HEK293T (cell line): ENCODE data around the gene COBLL1.

ENCODE experiments used
- CTCF ChIA-PET: fragments of 350-600 bp; formaldehyde crosslinking; extraction: SDS; loops from one replicate; lab custom pipeline; 2021; ENCODE audit warnings: antibody characterized with exemption, inconsistent platforms; lab: Yijun Ruan, JAX
- POLR2A ChIA-PET: fragments of 350-600 bp; formaldehyde crosslinking; extraction: SDS; loops from one replicate; lab custom pipeline; 2020; ENCODE audit warnings: antibody characterized with exemption, inconsistent platforms; lab: Yijun Ruan, JAX
- DNase-seq: peaks from one replicate; pipeline ENCODE4 v3.0.0; 2012; ENCODE audit warnings: mixed read lengths; ENCODE audit errors: extremely low spot score
- ARNT ChIP-seq: fragments of 450-650 bp; IDR thresholded peaks from 2 replicates; pipeline ENCODE4 v1.6.1; 2017; ENCODE audit warnings: mild to moderate bottlenecking
- BHLHE40 ChIP-seq: fragments of 450-650 bp; IDR thresholded peaks from 2 replicates; pipeline ENCODE4 v1.6.1; 2016; ENCODE audit warnings: mild to moderate bottlenecking, moderate library complexity, borderline replicate concordance
- CTBP1 ChIP-seq: fragments of 450-650 bp; IDR thresholded peaks from 2 replicates; pipeline ENCODE4 v1.6.1; 2016; ENCODE audit warnings: borderline replicate concordance
- ELF4 ChIP-seq: fragments of 450-650 bp; IDR thresholded peaks from 2 replicates; pipeline ENCODE4 v1.6.1; 2017; ENCODE audit warnings: antibody characterized with exemption
- FOXA1 ChIP-seq: fragments of 450-650 bp; IDR thresholded peaks from 2 replicates; pipeline ENCODE4 v1.6.1; 2016; ENCODE audit warnings: mild to moderate bottlenecking
- FOXK2 ChIP-seq: fragments of 450-650 bp; IDR thresholded peaks from 2 replicates; pipeline ENCODE4 v1.6.1; 2016; ENCODE audit warnings: mild to moderate bottlenecking
- FOXM1 ChIP-seq: fragments of 450-650 bp; IDR thresholded peaks from 2 replicates; pipeline ENCODE4 v1.6.1; 2017; ENCODE audit warnings: mild to moderate bottlenecking, borderline replicate concordance
- HDGF ChIP-seq: fragments of 450-650 bp; IDR thresholded peaks from 2 replicates; pipeline ENCODE4 v1.6.1; 2017; ENCODE audit warnings: antibody characterized with exemption, borderline replicate concordance
- L3MBTL2 ChIP-seq: fragments of 450-650 bp; conservative IDR thresholded peaks from 2 replicates; pipeline ENCODE4 v1.6.1; 2016; ENCODE audit warnings: mild to moderate bottlenecking
- LEF1 ChIP-seq: fragments of 450-650 bp; IDR thresholded peaks from 2 replicates; pipeline ENCODE4 v1.6.1; 2017; ENCODE audit warnings: mild to moderate bottlenecking, borderline replicate concordance
- NFRKB ChIP-seq: fragments of 450-650 bp; IDR thresholded peaks from 2 replicates; pipeline ENCODE4 v1.6.1; 2016; ENCODE audit warnings: mild to moderate bottlenecking, moderate library complexity
- PKNOX1 ChIP-seq: fragments of 450-650 bp; IDR thresholded peaks from 2 replicates; pipeline ENCODE4 v1.6.1; 2016
- SP1 ChIP-seq: fragments of 450-650 bp; IDR thresholded peaks from 2 replicates; pipeline ENCODE4 v1.6.1; 2017
- SUZ12 ChIP-seq: fragments of 450-650 bp; IDR thresholded peaks from 2 replicates; pipeline ENCODE4 v1.6.1; 2016; ENCODE audit warnings: mild to moderate bottlenecking
- TARDBP ChIP-seq: fragments of 450-650 bp; IDR thresholded peaks from 2 replicates; pipeline ENCODE4 v1.6.1; 2016
- ZNF384 ChIP-seq: fragments of 450-650 bp; IDR thresholded peaks from 2 replicates; pipeline ENCODE4 v1.6.1; 2016

The COBLL1 gene

GRCh38 chr2:164841719-164842623, at the start of gene COBLL1:
COBLL1 (minus strand) TSS chr2:164841823; CDS start chr2:164841196, 627 bp downstream.
- CTCF ChIA-PET = interaction anchor here (0.6 to 1.3 kb wide), 13 partner anchors 9 to 145 kb away, joined by 3 to 4 read pairs (median 3); no protein-coding TSS in a partner anchor
- POLR2A ChIA-PET = interaction anchor here (1.1 to 1.9 kb wide), 3 partner anchors 18 to 71 kb away, joined by 3 to 4 read pairs (median 4); no protein-coding TSS in a partner anchor
- peak; percentile 69 for DNase-seq
- TF ChIP-seq CTBP1 = peak; percentile 13; the same call in 1 of the 2 replicates
- TF ChIP-seq BHLHE40 = no peak

GRCh38 chr2:164890544-164890943, 48.9 kb upstream of the COBLL1 start:
- TF ChIP-seq ELF4 (no peak), NFRKB (no peak), FOXK2 (no peak), FOXA1 (no peak), BHLHE40 (no peak), TARDBP (no peak), ARNT (no peak), PKNOX1 (no peak), L3MBTL2 (no peak), FOXM1 (no peak), SP1 (no peak), CTBP1 (no peak), LEF1 (no peak), SUZ12 (no peak), ZNF384 (no peak), HDGF (no peak)
- CTCF ChIA-PET = no interaction called here
- no peak for DNase-seq
- POLR2A ChIA-PET = no interaction called here

- ChIA-PET CTCF (interaction anchor here (0.6 kb wide), 1 partner anchor 9 kb away, joined by 5 read pairs; no protein-coding TSS in a partner anchor), POLR2A (no interaction called here)
- no peak for TF ChIP-seq ZNF384
- TF ChIP-seq LEF1 = no peak
- TF ChIP-seq BHLHE40 = no peak
- no peak for TF ChIP-seq NFRKB
- DNase-seq = no peak
Measured at GRCh38 chr2:164888592-164888991, 47.0 kb upstream of the COBLL1 start.

GRCh38 chr2:164887434-164888144, 46.0 kb upstream of the COBLL1 start:
- CTCF ChIA-PET = no interaction called here
- no peak for TF ChIP-seq FOXM1
- TF ChIP-seq L3MBTL2 = no peak
- no peak for TF ChIP-seq SUZ12
- no peak for TF ChIP-seq NFRKB
- TF ChIP-seq ZNF384 = no peak
- TF ChIP-seq TARDBP = no peak
- TF ChIP-seq HDGF = no peak
- TF ChIP-seq LEF1 = no peak
- TF ChIP-seq FOXK2 = no peak
- no peak for TF ChIP-seq BHLHE40
- no peak for TF ChIP-seq FOXA1
- no peak for TF ChIP-seq ARNT
- TF ChIP-seq SP1 = no peak
- TF ChIP-seq CTBP1 = no peak
- no peak for TF ChIP-seq PKNOX1
- no peak for TF ChIP-seq ELF4
- POLR2A ChIA-PET = no interaction called here
- no peak for DNase-seq

GRCh38 chr2:164882276-164882675, 40.7 kb upstream of the COBLL1 start:
- no peak for TF ChIP-seq L3MBTL2
- no peak for TF ChIP-seq FOXA1
- no peak for TF ChIP-seq SUZ12
- no peak for TF ChIP-seq FOXK2
- TF ChIP-seq TARDBP = no peak
- no peak for TF ChIP-seq SP1
- no peak for TF ChIP-seq CTBP1
- TF ChIP-seq ZNF384 = no peak
- no peak for TF ChIP-seq LEF1
- TF ChIP-seq FOXM1 = no peak
- TF ChIP-seq NFRKB = no peak
- TF ChIP-seq HDGF = no peak
- no peak for TF ChIP-seq BHLHE40
- TF ChIP-seq ARNT = no peak
- TF ChIP-seq PKNOX1 = no peak
- no peak for TF ChIP-seq ELF4
- DNase-seq = no peak
- ChIA-PET POLR2A (no interaction called here), CTCF (no interaction called here)

- DNase-seq = no peak
- CTCF ChIA-PET = no interaction called here
- TF ChIP-seq CTBP1 (no peak), PKNOX1 (no peak), ARNT (no peak), SUZ12 (no peak), FOXA1 (no peak), FOXM1 (no peak), ZNF384 (no peak), LEF1 (no peak), NFRKB (no peak), L3MBTL2 (no peak), ELF4 (no peak), HDGF (no peak)
- POLR2A ChIA-PET = no interaction called here
Measured at GRCh38 chr2:164881524-164881923, 39.9 kb upstream of the COBLL1 start.
